NOMO-1 (cell line): ENCODE results near the gene KCNQ1OT1.

Source experiments
- DNase-seq, 2 experiments: peaks; one replicate each; lab custom pipeline; 2025; ENCODE audit not compliant: unreplicated experiment in 2 of 2; lab: John Stamatoyannopoulos, UW

The KCNQ1OT1 gene

GRCh38 chr11:2574553-2575535, 125.0 kb downstream of the KCNQ1OT1 start:
- DNase-seq: no peak

DNA sequence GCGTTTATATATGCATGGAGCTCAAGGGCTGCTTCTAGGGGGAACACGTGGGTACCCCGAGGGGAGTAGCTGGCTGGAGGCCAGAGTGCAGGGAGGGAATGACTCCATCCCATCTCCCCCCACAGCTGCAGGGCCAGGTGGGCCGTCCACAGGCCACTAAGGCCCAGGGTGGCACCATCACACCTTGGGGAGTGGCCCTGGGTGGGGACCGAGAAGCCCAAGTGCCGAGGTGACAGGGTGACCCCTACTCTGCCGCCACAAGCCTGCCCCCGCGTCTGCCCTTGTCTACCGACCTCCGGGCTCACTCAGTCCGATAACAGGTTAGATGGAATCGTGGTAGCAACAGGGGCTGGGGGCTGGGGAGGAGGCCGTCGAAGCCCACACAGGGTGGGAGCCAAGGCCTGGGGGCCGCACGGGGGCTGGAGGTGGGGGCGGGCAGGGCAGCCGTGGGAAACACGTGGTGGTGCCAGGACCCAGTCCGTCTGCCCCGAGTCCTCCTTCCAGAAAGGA, 125.7 kb downstream of the KCNQ1OT1 start:
- no peak for DNase-seq

DNA sequence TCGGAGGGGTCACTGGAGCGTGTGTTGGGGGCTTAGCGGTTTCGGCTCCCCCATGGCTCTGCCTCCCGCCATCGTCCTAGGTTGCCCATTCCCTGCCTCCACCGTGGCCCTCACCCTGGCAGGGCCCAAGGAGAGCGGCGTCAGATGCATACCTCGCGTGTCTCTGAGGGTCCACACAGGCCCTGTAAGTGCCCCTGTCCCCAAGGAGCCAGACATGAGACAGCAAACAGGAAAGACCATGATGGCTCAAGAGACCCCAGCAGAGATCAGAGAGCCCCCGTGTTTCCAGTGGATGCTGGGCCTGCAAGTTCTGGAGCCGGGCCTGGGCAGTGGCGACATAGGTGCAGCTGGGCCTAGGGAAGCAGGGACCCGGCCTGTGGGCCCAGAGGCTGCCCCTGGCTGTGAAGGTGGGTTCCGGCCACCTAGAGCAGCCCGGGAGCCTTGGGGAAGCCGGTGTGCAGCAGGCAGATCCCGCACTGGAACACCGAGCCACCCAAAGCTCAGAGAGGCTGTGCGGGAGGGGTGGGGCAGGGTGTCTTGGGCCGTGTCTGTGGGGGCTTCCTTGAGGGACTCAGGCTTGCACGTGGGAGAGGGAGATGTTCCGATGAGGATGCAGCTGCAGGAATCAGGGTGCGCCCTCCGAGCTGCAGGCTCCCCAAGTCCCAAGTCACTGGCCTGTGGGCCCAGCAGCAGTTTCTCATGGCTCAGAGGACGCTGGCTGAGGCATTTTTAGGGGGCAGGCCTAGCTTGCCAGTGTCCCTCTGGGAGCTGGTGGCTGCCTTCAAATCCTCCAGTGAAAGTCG, 126.4 kb downstream of the KCNQ1OT1 start:
- DNase-seq: no peak

DNA sequence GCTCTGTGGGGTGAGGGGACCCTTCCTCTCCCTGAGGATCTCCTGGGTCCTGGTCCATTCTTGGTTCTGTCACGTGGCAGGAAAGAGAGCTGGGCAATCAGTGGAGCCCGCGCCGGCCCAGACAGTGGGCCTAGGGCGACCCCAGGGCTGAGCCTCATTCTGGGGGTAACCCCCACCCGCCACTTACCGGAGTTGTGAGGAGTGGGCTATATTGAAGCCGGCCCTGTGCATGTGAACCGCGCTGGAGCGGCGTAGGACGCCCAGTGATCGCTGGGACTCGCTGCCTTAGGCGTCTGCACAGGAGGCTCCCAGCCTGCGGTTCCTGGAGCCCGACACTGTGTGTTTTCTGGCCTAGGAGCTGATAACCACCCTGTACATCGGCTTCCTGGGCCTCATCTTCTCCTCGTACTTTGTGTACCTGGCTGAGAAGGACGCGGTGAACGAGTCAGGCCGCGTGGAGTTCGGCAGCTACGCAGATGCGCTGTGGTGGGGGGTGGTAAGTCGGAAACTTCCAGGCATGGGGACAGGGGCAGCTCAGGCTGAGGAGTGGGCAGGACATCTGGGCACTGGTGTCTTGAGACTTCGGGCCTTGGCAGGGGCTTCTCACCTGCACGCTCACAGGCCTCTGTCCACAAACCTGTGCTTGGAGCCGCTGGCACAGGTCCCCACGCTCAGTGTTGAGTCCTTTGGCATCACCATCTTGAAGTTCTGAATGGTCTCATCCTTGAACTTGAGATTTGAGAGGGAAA, 127.1 kb downstream of the KCNQ1OT1 start:
- no peak for DNase-seq

- no peak for DNase-seq
Observed at GRCh38 chr11:2571598-2572281, 128.1 kb downstream of the KCNQ1OT1 start.

- DNase-seq: no peak
Observed at GRCh38 chr11:2570841-2571597, 128.8 kb downstream of the KCNQ1OT1 start.

- DNase-seq: no peak
Observed at GRCh38 chr11:2570211-2570811, 129.5 kb downstream of the KCNQ1OT1 start.

- DNase-seq: no peak
Observed at GRCh38 chr11:2569731-2570210, 130.0 kb downstream of the KCNQ1OT1 start.

DNA sequence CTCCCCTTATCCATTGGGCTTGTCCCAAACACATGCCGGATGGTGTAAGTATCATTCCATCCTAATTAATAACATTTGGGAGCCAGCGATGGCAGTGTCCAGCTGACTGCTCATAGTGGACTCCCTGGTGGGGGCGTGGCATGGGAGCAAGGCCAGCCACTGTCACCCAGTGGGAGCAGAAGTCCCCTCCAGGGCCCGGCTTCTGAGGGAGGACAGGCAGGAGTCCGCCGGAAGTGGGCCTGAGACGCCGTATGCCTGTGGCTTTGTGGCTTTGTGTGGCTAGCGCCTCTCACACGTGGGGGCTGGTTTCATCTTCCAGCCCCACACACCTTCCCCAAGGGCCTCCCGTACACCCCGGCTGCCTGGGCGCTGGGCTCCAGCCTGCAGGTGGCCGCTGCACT, 130.5 kb downstream of the KCNQ1OT1 start:
- DNase-seq: no peak

- no peak for DNase-seq
Observed at GRCh38 chr11:2567026-2567671, 132.6 kb downstream of the KCNQ1OT1 start.

DNA sequence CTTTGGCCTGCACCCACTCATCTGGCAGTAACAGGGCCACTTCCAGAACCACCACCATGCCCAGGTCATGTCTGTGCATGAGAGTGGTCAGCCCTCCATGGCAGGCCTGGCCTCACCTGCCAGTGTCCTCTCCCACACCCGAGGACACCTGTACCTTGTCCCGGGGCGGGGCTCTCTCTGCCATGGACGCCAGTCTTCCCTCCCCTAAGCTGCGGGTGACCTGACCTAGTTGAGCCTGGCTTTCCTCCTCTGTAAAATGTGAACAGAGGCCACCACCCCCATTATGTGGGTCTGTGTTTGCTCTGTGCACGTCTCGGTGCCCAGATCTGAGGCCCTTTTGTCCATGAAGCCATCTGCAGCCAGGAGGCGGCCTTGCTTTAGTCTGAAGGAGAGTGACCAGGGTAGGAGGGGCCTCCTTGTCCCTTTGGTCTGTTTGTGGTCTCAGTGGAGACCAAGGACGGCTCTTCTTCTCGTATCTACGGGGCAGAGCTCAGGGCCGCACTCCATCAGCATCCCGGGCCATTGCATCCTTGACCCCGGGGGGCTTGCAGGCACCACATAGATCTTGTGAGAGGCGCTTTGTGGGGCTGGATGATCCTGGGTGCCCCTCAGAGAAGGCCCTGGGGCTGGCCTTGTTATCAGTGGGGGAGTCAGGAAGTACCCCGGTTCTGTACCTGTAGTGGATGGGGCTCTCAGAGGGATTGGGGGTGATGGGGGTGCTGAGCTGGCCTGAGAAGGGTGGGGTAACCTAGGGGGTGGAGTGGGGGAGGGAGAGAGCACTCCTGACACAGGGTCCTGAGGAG, 133.4 kb downstream of the KCNQ1OT1 start:
- DNase-seq: no peak

DNA sequence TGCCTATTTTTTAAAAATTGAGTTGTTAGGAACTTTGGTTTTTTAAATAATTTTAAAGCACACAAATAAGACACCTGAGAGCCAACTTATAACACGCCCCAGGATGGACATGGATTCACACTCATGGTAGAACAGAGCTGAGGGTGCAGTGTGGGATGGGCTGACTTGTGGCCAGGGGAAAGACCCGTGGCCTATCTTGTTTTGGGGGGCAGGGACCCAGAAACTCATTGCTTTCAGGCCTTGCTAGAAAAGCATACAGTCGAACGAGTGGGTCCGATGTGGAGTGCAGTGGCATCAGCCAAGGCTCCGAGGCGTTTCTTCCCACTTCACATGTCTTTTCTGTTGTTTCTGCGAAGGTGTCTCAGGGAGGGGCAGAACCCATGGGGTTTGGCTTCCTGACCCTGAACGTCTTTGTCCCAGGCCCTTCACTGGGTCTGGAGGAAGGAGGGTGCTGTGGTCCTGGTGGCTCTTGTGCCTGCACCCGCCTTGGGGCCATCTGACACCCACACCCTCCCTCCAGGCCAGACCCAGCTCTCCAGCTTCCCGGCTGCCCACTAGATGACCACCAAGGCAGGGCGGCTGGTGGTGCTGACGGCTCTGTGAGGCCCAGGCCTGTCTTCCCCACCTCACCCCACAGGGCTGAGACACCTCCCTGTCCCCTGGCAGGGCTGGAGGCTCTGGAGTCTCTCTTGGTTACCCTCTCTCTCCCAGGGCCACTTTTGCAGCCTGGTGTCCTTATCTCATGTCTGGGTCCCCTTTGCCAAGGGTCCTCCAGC, 134.2 kb downstream of the KCNQ1OT1 start:
- no peak for DNase-seq

DNA sequence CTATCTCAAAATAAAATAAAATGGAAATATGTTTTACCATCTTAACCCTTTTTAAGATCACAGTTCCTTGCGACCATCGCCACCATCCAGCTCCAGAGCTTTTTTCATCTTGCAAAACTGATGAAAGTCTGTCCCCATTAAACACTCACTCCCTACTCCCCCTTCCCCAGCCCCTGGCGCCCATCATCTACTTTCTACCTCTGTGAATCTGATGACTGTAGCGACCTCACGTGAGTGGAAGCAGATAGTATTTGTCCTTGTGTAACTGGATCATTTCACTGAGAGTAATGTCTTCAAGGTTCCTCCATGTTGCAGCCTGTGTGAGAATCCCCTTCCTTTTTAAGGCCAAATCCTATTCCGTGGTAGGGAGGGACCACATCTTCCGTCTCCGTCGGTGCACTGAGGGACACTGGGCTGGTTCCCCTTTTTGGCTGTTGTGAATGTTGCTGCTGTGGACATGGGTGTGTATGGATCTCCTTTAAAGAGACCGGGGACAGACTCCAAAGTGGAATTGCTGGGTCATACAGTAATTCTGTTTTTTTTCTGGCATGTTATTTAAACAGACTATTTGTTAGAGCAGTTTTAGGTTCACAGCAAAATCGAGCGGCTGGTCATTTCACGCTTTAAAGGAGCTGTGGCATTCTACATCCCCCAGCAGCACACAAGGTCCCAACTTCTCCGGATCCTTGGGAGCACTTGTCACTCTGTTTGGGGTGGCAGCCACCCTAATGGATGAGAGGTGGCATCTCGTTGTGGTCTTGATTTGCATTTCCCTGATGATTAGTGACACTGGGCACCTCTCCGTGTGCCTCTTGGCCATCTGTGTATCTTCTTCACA, 135.0 kb downstream of the KCNQ1OT1 start:
- no peak for DNase-seq

- no peak for DNase-seq
Observed at GRCh38 chr11:2564008-2564530, 135.7 kb downstream of the KCNQ1OT1 start.

GRCh38 chr11:2563213-2564007, 136.4 kb downstream of the KCNQ1OT1 start:
- DNase-seq: no peak
